ENCODE measurements around the gene TRIM74.
"Not testable (repeated sequence)": the region's sequence is repeated elsewhere in the genome, so short reads cannot be mapped to it uniquely, and the experiment has no call there.

TRIM74 gene

GRCh38 chr7:72968980-72969516 is at the start of gene TRIM74:
Gene TRIM74, minus strand, starts transcription at chr7:72969466. Its CDS starts 3,309 bp downstream, at chr7:72966157.
- not testable (repeated sequence) for DNase-seq

DNA sequence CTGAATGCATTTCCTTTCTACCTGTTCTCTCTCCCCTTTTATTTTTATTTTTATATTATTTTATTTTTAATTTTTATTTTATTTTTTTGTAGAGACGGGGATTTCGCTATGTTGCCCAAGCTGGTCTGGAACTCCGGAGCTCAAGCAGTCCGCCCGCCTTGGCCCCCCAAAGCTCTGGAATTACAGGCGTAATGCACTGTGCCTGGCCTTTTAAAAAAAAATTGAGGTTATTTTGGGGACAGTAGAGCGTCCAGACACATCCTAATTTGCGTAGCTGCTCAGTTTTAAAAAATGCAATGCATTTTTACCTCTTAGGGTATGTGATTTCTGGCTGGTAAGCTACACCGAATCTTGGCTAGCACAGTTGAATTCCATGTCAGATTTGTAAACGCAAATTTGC is 37.2 kb upstream of the TRIM74 start:
- DNase-seq, result not testable (repeated sequence)

- not testable (repeated sequence) for DNase-seq
Observed at GRCh38 chr7:73005693-73006447, 36.6 kb upstream of the TRIM74 start.

DNA sequence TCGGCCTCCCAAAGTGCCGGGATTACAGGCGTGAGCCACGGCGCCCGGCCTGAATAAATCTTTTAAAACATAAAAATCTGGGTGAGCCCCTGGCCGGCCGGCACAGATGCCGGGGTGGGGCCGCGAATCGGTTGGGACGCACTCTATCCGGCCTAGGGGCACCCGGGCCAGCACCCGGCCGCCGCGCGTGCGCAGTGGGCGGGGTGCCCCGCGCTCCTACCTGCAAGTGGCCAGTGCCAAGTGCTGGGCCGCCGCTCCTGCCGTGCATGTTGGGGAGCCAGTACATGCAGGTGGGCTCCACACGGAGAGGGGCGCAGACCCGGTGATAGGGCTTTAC is 36.1 kb upstream of the TRIM74 start:
- not testable (repeated sequence) for DNase-seq

DNA sequence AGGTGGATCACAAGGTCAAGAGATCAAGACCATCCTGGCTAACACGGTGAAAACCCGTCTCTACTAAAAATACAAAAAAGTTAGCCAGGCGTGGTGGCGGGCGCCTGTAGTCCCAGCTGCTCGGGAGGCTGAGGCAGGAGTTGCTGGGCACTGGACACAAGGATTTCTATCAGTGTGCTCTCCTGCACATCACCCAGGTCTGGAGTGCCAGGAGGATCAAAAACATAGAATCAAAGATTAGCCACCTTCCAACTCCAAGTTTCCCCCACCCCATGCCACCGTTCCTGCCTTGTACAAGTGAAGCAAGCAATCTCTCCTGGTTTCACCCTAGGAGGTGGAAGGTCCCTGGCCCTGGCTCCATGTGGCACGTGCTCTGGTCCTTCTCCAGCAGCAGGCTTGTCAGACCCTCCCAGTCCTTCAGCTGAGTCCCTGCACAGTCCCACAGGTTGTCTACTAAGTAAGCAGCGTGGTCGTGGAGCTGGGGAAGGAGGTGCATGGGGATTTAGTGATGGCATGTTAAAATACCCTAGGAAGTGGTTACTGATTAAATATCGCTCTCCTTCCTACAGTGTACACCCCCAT is 28.7 kb upstream of the TRIM74 start:
- not testable (repeated sequence) for DNase-seq

DNA sequence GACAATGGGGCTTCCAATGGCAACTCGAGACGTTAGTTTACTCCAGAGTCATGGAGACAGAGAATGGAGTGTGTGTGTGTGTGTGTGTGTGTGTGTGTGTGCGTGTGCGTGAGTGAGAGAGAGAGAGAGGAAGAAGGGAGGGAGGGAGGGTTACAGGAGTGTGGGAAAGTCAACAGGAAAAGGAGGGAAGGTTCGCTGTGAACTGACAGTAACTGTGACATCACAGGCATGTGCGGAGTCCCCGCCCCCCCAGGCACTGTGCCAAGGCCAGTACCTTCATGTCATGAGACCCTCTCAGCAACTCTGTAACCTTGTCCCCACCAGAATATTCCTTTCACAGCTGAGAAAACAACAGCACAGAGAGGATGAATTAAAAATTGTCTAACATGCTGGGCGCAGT is 28.2 kb upstream of the TRIM74 start:
- DNase-seq, result not testable (repeated sequence)

- not testable (repeated sequence) for DNase-seq
Observed at GRCh38 chr7:72995484-72995883, 26.2 kb upstream of the TRIM74 start.

DNA sequence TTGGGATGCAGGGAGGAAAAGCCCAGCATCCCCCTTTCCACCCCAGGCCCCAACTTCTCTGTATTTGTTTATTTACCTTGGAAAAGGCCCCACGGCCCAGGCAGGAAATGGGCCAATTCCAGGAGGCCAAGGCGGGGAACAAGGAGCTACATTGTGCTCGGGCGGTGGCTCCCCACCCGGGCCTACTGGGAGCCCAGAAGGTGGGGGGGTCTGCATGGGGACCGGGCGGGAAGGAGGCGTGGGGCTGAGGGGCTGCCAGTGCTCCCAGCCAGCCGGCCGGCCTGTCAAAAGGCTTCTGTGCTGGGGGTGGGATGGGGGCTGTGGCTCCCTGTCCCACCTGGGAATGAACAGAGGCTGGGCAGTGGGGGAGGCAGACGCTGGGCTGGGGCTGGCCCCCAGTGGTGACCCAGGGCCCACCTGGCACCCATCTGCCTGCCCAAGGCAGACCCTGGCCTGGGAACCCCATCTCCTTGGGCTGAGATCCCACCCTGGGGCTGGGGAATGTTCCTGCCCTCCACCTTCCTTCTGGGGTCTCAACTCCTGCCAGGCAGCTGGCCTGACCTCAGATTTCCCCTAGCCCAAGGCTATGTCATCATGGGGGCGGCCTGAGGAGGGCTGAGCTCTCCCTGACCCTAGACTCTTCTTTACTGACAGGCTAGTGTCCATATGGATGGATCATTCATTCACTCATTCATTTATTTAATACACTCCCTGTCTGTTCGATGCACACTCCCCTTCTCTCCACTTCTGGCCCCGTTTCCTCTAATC is 21.1 kb upstream of the TRIM74 start:
- not testable (repeated sequence) for DNase-seq

GRCh38 chr7:72982084-72982483 is 12.8 kb upstream of the TRIM74 start:
- DNase-seq, result not testable (repeated sequence)

DNA sequence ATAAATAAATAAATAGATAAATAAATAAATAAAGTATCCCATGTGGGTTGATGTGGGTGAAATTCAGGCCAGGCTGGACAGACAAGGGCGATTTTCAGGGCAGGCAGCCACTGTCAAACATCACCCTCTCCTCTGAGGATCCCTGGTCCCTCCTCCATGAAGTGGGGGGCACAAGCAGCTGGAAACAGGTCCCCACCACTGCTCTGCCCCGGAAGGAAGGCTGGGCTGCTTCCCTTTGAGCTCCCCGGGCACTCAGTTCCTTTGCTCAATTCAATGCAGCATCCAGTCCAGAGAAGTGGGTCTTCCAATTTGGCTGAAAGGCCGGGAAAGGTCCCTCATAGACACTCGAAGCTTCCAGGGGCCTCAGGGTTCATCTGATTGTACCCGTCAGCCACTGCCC is 11.1 kb upstream of the TRIM74 start:
- not testable (repeated sequence) for DNase-seq

- not testable (repeated sequence) for DNase-seq
Observed at GRCh38 chr7:72976434-72976833, 7.2 kb upstream of the TRIM74 start.

GRCh38 chr7:72975656-72976286 is 6.5 kb upstream of the TRIM74 start:
- DNase-seq, result not testable (repeated sequence)

DNA sequence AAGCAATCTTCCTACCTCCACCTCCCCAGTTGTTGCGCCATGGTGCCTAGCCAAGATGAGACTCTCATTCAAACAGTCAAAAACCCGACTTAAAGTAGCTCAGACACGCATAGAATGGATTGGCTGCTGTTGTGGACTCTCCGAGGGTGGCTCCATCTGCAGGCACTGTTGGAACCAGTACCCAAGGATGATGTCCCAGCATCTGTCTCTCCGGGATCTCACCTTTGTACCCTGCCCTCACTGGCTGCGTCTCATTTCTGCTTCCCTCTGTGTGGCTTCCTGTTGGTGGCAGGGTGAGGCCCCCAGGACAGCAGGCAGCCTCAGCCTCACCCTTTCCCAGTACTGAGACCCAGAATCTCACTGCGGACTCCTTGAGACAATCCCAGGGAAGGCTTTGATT is 5.5 kb upstream of the TRIM74 start:
- DNase-seq, result not testable (repeated sequence)

- not testable (repeated sequence) for DNase-seq
Observed at GRCh38 chr7:72971505-72971904, 2.2 kb upstream of the TRIM74 start.

DNA sequence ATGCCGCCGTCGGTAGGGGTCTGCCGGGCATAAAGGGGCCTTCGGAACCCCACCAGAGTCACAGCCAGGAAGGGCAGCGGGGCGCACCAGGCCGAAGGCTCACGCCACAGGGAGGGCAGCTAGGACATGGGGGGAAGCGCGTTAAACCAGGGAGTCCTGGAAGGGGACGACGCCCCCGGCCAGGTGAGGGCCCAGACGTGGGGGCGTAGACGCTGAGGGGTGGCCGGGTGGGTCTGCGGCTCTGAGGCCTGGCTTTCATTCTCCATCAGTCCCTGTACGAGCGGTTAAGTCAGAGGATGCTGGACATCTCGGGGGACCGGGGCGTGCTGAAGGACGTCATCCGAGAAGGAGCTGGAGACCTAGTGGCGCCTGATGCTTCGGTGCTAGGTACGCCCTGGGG is 422 bp upstream of the TRIM74 start:
- not testable (repeated sequence) for DNase-seq

DNA sequence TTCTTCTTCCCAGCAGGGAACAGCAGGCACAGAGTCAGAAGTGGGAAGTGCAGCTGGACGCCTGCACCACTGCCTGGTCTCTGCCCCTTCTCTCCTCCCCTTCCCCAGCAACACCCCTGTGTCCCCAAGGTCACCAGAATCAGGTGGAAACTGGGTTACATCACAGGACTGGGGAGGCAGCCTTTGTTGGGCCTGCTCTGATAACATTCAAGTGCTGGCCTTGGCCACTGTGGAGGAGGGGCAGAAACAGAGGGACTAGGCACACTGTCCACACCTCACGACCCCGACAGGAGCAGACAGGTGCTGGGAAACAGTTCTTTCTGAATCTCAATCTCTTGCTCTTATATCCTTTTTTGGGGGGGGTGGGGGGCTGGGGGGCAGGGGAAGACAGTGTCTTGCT is 2.4 kb downstream of the TRIM74 start:
- not testable (repeated sequence) for DNase-seq

DNA sequence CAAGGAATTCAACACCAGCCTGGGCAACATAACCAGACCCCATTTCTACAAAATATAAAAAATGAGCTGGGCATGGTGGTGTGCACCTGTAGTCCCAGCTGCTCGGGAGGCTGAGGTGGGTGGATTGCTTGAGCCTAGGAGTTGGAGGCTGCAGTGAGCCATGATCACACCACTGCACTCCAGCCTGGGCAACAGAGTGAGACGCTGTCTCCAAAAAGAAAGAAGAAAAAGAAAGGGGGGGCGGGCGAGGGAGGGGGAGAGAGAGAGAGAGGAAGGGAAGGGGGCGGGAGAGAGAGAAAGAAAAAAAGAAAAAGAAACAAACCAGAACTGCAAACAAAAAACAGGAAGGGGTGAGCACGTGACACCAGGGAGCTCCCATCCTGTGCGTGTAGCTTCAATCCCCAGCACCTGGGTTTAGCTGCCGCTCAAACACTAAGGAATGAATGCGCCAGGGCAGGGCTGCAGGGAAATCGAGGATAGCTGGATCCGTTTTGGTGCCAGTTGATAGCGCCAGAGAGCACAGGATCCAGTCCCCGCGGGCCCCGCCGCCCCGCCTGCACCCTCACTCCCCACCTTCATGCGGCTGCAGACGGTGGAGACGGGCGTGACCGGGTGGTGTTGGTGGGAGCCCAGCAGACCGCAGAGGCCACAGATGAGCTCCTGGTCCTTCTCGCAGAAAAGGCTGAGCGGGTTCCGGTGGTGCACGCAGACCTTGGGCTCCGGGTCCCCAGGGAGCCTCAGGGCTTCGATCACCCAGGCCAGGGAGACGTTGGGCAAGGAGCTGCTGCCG is 3.9 kb downstream of the TRIM74 start:
- DNase-seq, result not testable (repeated sequence)

DNA sequence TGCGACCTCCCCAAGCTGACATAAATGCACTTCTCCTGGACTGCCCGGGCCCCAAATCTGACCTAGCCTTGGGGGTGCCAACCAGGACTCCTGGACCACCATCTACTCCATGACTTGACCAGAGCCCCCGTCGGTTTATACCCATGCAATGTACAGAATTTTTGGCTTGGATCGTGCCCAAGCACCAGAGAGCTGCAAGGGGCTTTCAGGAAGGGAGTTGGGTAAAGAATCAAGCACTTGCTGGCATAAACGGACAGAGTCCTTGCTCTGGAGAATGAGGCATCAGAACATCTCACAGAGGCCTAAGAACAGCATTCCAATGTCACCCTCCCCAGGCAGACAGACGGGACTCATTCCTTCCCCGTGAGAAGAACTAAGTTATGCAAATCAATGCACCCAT is 6.2 kb downstream of the TRIM74 start:
- DNase-seq, result not testable (repeated sequence)

- not testable (repeated sequence) for DNase-seq
Observed at GRCh38 chr7:72961346-72961650, 8.0 kb downstream of the TRIM74 start.

GRCh38 chr7:72960626-72961345 is 8.5 kb downstream of the TRIM74 start:
- not testable (repeated sequence) for DNase-seq

- not testable (repeated sequence) for DNase-seq
Observed at GRCh38 chr7:72960029-72960428, 9.2 kb downstream of the TRIM74 start.
